Measurements from ENCODE around the gene TUBB2B. TPM values are rescaled to one million over a fixed set of nuclear protein-coding genes. Genes with fewer than 3 reads are reported as not detected.
"Not testable (repeated sequence)": the region's sequence is repeated elsewhere in the genome, so short reads cannot be mapped to it uniquely, and the experiment has no call there.

TUBB2B gene
- total RNA-seq, 1 donor from 2014 or later = 0.46 TPM

- H3K27me3 ChIP-seq = no peaks in the 10 kb centered on the region
- ATAC-seq = no peak
These were observed 46.3 kb downstream of the TUBB2B start for GRCh38 chr6:3181105-3181504.

GRCh38 chr6:3179945-3180344 lies 47.5 kb downstream of the TUBB2B start:
- H3K4me1 ChIP-seq; H3K4me3 ChIP-seq; intact Hi-C loops (cut with DNase I); DNase-seq; H3K27ac ChIP-seq; H3K36me3 ChIP-seq; H3K9me3 ChIP-seq; H3K27me3 ChIP-seq: not testable (repeated sequence)
- ATAC-seq = peak; percentile 59

More at GRCh38 chr6:3181105-3181504, 46.3 kb downstream of the TUBB2B start:
- Histone ChIP-seq H3K4me1 (no peaks in the 10 kb centered on the region), H3K9me3 (no peaks in the 10 kb centered on the region), H3K27ac (no peak overlapping the region), H3K36me3 (no peaks in the 10 kb centered on the region), H3K4me3 (no peak overlapping the region)
- intact Hi-C loops (cut with DNase I) = no loop called here
- DNase-seq = no peak
- no peak for TF ChIP-seq CTCF (IDR thresholded peaks at IDR 0.05)

- H3K36me3 ChIP-seq; H3K27me3 ChIP-seq; H3K9me3 ChIP-seq; intact Hi-C loops (cut with DNase I); H3K27ac ChIP-seq; ATAC-seq; DNase-seq; H3K4me1 ChIP-seq; H3K4me3 ChIP-seq: not testable (repeated sequence)
These were observed 48.8 kb downstream of the TUBB2B start for GRCh38 chr6:3178666-3179065.

GRCh38 chr6:3176562-3177355 lies 50.7 kb downstream of the TUBB2B start:
- Histone ChIP-seq H3K36me3 (no peaks in the 10 kb centered on the region), H3K27me3 (no peaks in the 10 kb centered on the region), H3K9me3 (no peaks in the 10 kb centered on the region), H3K4me3 (no peak overlapping the region), H3K4me1 (no peaks in the 10 kb centered on the region), H3K27ac (no peak overlapping the region)
- DNase-seq = no peak
- peak; percentile 52 for ATAC-seq
- intact Hi-C loops (cut with DNase I) = no loop called here
- TF ChIP-seq CTCF (IDR thresholded peaks at IDR 0.05) = no peak

GRCh38 chr6:3175715-3176402 lies 51.6 kb downstream of the TUBB2B start:
- no peak overlapping the region for H3K4me3 ChIP-seq
- no peak for DNase-seq
- no peaks in the 10 kb centered on the region for H3K27me3 ChIP-seq
- H3K4me1 ChIP-seq = no peaks in the 10 kb centered on the region
- ATAC-seq = peak; percentile 17
- no peak for TF ChIP-seq CTCF (IDR thresholded peaks at IDR 0.05)
- no peaks in the 10 kb centered on the region for H3K9me3 ChIP-seq
- no peak overlapping the region for H3K27ac ChIP-seq
- no peaks in the 10 kb centered on the region for H3K36me3 ChIP-seq
- intact Hi-C loops (cut with DNase I) = no loop called here

Other genes starting within 250 kb of the TUBB2B start
- gene NQO2, start 227.8 kb downstream of the TUBB2B start, total RNA-seq = 20.6 TPM
- 24.4 TPM for gene RIPK1, start 159.2 kb downstream of the TUBB2B start, total RNA-seq
- 7.6 TPM for gene BPHL, start 108.9 kb downstream of the TUBB2B start, total RNA-seq
- gene TUBB2A, start 70.1 kb downstream of the TUBB2B start, total RNA-seq = 15.4 TPM
- gene PSMG4, start 31.3 kb upstream of the TUBB2B start, total RNA-seq = 16.9 TPM
- gene SLC22A23, start 229.4 kb upstream of the TUBB2B start, total RNA-seq = 19.2 TPM